Skeletal muscle tissue (tissue), 5 donors: ENCODE data around the gene SOAT2. TPM values are rescaled to one million over a fixed set of nuclear protein-coding genes. Genes with fewer than 3 reads are reported as not detected.

Experiments used
- H3K27ac ChIP-seq: one replicate; pipeline ENCODE4 v1.7.0; 2013; ENCODE audit warnings: mild to moderate bottlenecking, low read depth, low read length, inconsistent platforms
- H3K27me3 ChIP-seq, 3 donors: one replicate each; pipeline ENCODE4 v1.7.0; 2013; ENCODE audit warnings: low read length in 3 of 3; ENCODE audit not compliant: control insufficient read depth in 3 of 3, insufficient read depth in 3 of 3
- H3K36me3 ChIP-seq, 3 donors: one replicate each; pipeline ENCODE4 v1.7.0; 2013; ENCODE audit warnings: low read length in 3 of 3; ENCODE audit not compliant: control insufficient read depth in 3 of 3, insufficient read depth in 3 of 3
- H3K4me1 ChIP-seq, 3 donors: one replicate each; pipeline ENCODE4 v1.7.0; 2013; ENCODE audit warnings: low read length in 3 of 3, mild to moderate bottlenecking in 3 of 3; ENCODE audit not compliant: control insufficient read depth in 3 of 3, insufficient read depth in 3 of 3
- H3K4me3 ChIP-seq, 3 donors: one replicate each; pipeline ENCODE4 v1.7.0; 2013; ENCODE audit warnings: low read length in 3 of 3
- H3K9ac ChIP-seq, 3 donors: one replicate each; pipeline ENCODE4 v1.7.0; 2013; ENCODE audit warnings: low read length in 3 of 3, mild to moderate bottlenecking in 3 of 3, moderate library complexity in 2 of 3, low read depth in 1 of 3
- H3K9me3 ChIP-seq, 3 donors: one replicate each; pipeline ENCODE4 v1.7.0; 2013; ENCODE audit warnings: low read length in 3 of 3; ENCODE audit not compliant: control insufficient read depth in 3 of 3
- small RNA-seq: library from RNA; depleted of rRNA; stranded (forward); fragments of <200 nt; gene quantifications from one replicate; pipeline ENCODE3, GENCODE V24; 2014
- total RNA-seq: library from RNA; depleted of rRNA; stranded (reverse); fragments of >200 nt; gene quantifications from one replicate; pipeline ENCODE4 v1.2.3, GENCODE V29; 2014
- donor health status: Osteomylitis.

SOAT2 gene
- total RNA-seq, 1 donor from 2014 or later: under 0.01 TPM

- Histone ChIP-seq H3K27me3 (no peaks in the 10 kb centered on the region), H3K9ac (no peak overlapping the region), H3K4me3 (no peak overlapping the region), H3K4me1 (peaks cover 0 to 3% (median 0%) of the 10 kb centered on the region in 3 donors), H3K36me3 (peaks cover 17 to 40% (median 19%) of the 10 kb centered on the region in 3 donors), H3K9me3 (no peaks in the 10 kb centered on the region), H3K27ac (no peak overlapping the region)
Measured at GRCh38 chr12:53169644-53170043, 66.4 kb downstream of the SOAT2 start.

- Histone ChIP-seq H3K4me1 (peaks cover 0 to 3% (median 0%) of the 10 kb centered on the region in 3 donors), H3K4me3 (no peak overlapping the region), H3K36me3 (peaks cover 17 to 40% (median 19%) of the 10 kb centered on the region in 3 donors), H3K27ac (no peak overlapping the region), H3K9me3 (no peaks in the 10 kb centered on the region), H3K27me3 (no peaks in the 10 kb centered on the region), H3K9ac (no peak overlapping the region)
Measured at GRCh38 chr12:53170215-53170614, 66.9 kb downstream of the SOAT2 start.

- H3K27ac ChIP-seq: no peak overlapping the region
- H3K4me3 ChIP-seq: no peak overlapping the region
- peaks cover 0 to 3% (median 0%) of the 10 kb centered on the region in 3 donors for H3K4me1 ChIP-seq
- peaks cover 17 to 37% (median 19%) of the 10 kb centered on the region in 3 donors for H3K36me3 ChIP-seq
- H3K27me3 ChIP-seq: no peaks in the 10 kb centered on the region
- no peaks in the 10 kb centered on the region for H3K9me3 ChIP-seq
- no peak overlapping the region for H3K9ac ChIP-seq
Measured at GRCh38 chr12:53170876-53171724, 67.8 kb downstream of the SOAT2 start.

- Histone ChIP-seq H3K27me3 (no peaks in the 10 kb centered on the region), H3K9ac (no peak overlapping the region), H3K4me3 (no peak overlapping the region), H3K9me3 (no peaks in the 10 kb centered on the region), H3K4me1 (peaks cover 0 to 3% (median 0%) of the 10 kb centered on the region in 3 donors), H3K27ac (no peak overlapping the region), H3K36me3 (peaks cover 17 to 36% (median 19%) of the 10 kb centered on the region in 3 donors)
Measured at GRCh38 chr12:53171725-53172329, 68.5 kb downstream of the SOAT2 start.

GRCh38 chr12:53172352-53172751 lies 69.1 kb downstream of the SOAT2 start:
- H3K4me3 ChIP-seq: no peak overlapping the region
- no peak overlapping the region for H3K27ac ChIP-seq
- H3K36me3 ChIP-seq: peaks cover 17 to 31% (median 19%) of the 10 kb centered on the region in 3 donors
- no peak overlapping the region for H3K9ac ChIP-seq
- H3K27me3 ChIP-seq: no peaks in the 10 kb centered on the region
- peaks cover 0 to 3% (median 0%) of the 10 kb centered on the region in 3 donors for H3K4me1 ChIP-seq
- no peaks in the 10 kb centered on the region for H3K9me3 ChIP-seq

- no peak overlapping the region for H3K27ac ChIP-seq
- H3K36me3 ChIP-seq: peaks cover 17 to 31% (median 19%) of the 10 kb centered on the region in 3 donors
- H3K9me3 ChIP-seq: no peaks in the 10 kb centered on the region
- H3K4me1 ChIP-seq: peaks cover 0 to 3% (median 0%) of the 10 kb centered on the region in 3 donors
- H3K4me3 ChIP-seq: no peak overlapping the region
- no peak overlapping the region for H3K9ac ChIP-seq
- H3K27me3 ChIP-seq: no peaks in the 10 kb centered on the region
Measured at GRCh38 chr12:53173085-53173715, 69.9 kb downstream of the SOAT2 start.

Small RNAs within 50 kb of the gene (small RNA-seq; reads per million reads assigned to genes)
- gene HIGD1AP1 (not detected), gene MIR6757 (0.16 reads per million), gene RNU6-333P (not detected)

Other genes with a start within 250 kb of the SOAT2 start
- gene KRT8, start 198.4 kb upstream of the SOAT2 start, total RNA-seq: 1.6 TPM
- gene KRT18, start 154.4 kb upstream of the SOAT2 start, total RNA-seq: 4.2 TPM
- gene EIF4B, start 97.0 kb upstream of the SOAT2 start, total RNA-seq: 1,005 TPM
- 21.9 TPM for gene TNS2, start 53.4 kb upstream of the SOAT2 start, total RNA-seq
- gene SPRYD3, start 24.1 kb upstream of the SOAT2 start, total RNA-seq: 13.0 TPM
- 89.8 TPM for gene IGFBP6, start 5.8 kb upstream of the SOAT2 start, total RNA-seq
- gene ZNF740, start 77.2 kb downstream of the SOAT2 start, total RNA-seq: 16.7 TPM
- gene CSAD, start 77.4 kb downstream of the SOAT2 start, total RNA-seq: 16.7 TPM
- gene ITGB7, start 103.8 kb downstream of the SOAT2 start, total RNA-seq: 1.6 TPM
- 12.5 TPM for gene RARG, start 128.7 kb downstream of the SOAT2 start, total RNA-seq
- gene ESPL1, start 164.8 kb downstream of the SOAT2 start, total RNA-seq: 2.6 TPM
- 686 TPM for gene PFDN5, start 192.1 kb downstream of the SOAT2 start, total RNA-seq
- gene MYG1, start 196.2 kb downstream of the SOAT2 start, total RNA-seq: 50.1 TPM
- gene AAAS, start 218.1 kb downstream of the SOAT2 start, total RNA-seq: 35.5 TPM
- not detected for gene SP7, start 232.9 kb downstream of the SOAT2 start, total RNA-seq